Liver (tissue), 9 donors: ENCODE results near the gene SIPA1L3. TPM values are rescaled to one million over a fixed set of nuclear protein-coding genes. Genes with fewer than 3 reads are reported as not detected.
A peak's percentile ranks its signal among the peaks of the same experiment; 100 is the strongest.

ENCODE experiments used
- DNase-seq: peaks from one replicate; pipeline ENCODE4 v3.0.0-alpha.2; 2017; ENCODE audit warnings: low spot score
- H3K27ac ChIP-seq, 2 donors: one replicate each; pipeline ENCODE4 v1.7.0; 2013; ENCODE audit warnings: inconsistent platforms in 2 of 2, low read length in 2 of 2, control low read depth in 1 of 2, low read depth in 1 of 2, mild to moderate bottlenecking in 1 of 2
- H3K27me3 ChIP-seq, 4 donors: one replicate each; pipeline versions ENCODE4 v1.6.1 to v1.7.0; 2013; ENCODE audit warnings: low read length in 3 of 4, inconsistent platforms in 1 of 4, mild to moderate bottlenecking in 1 of 4, moderate library complexity in 1 of 4; ENCODE audit not compliant: control insufficient read depth in 4 of 4, insufficient read depth in 4 of 4
- H3K36me3 ChIP-seq, 4 donors: one replicate each; pipeline versions ENCODE4 v1.6.1 to v1.7.0; 2013; ENCODE audit warnings: low read length in 3 of 4, mild to moderate bottlenecking in 3 of 4, low read depth in 1 of 4, moderate library complexity in 1 of 4; ENCODE audit not compliant: control insufficient read depth in 4 of 4, insufficient read depth in 3 of 4
- H3K4me1 ChIP-seq, 4 donors: one replicate each; pipeline versions ENCODE4 v1.6.1 to v1.7.0; 2013; ENCODE audit warnings: low read length in 3 of 4, mild to moderate bottlenecking in 3 of 4, moderate library complexity in 1 of 4; ENCODE audit not compliant: control insufficient read depth in 4 of 4, insufficient read depth in 4 of 4
- H3K4me3 ChIP-seq, 3 donors: one replicate each; pipeline versions ENCODE4 v1.6.1 to v1.7.0; 2013; ENCODE audit warnings: low read length in 3 of 3, control low read depth in 1 of 3, low read depth in 1 of 3, mild to moderate bottlenecking in 1 of 3
- H3K9ac ChIP-seq, 2 donors: one replicate each; pipeline ENCODE4 v1.7.0; 2013; ENCODE audit warnings: low read length in 2 of 2, mild to moderate bottlenecking in 2 of 2, moderate library complexity in 2 of 2, control low read depth in 1 of 2, low read depth in 1 of 2
- H3K9me3 ChIP-seq, 4 donors: one replicate each; pipeline versions ENCODE4 v1.6.1 to v1.7.0; 2013; ENCODE audit warnings: low read length in 3 of 4; ENCODE audit not compliant: control insufficient read depth in 4 of 4
- ATF3 ChIP-seq: IDR thresholded peaks from 2 replicates; pipeline ENCODE4 v1.6.1; 2016; ENCODE audit warnings: antibody characterized with exemption
- CTCF ChIP-seq: fragments of 150-350 bp; IDR thresholded peaks from 2 replicates; pipeline ENCODE4 v1.5.1; 2017; ENCODE audit warnings: improper control_type of control experiment, low read depth, low read length; ENCODE audit not compliant: missing input control
- EGR1 ChIP-seq, 2 donors: IDR thresholded peaks; 2 replicates each; pipeline ENCODE4 v1.6.1; 2016 to 2018; ENCODE audit warnings: antibody characterized with exemption in 2 of 2, low read depth in 2 of 2
- FOXA1 ChIP-seq: IDR thresholded peaks from 2 replicates; pipeline ENCODE4 v1.6.1; 2016; ENCODE audit warnings: antibody characterized with exemption
- FOXA2 ChIP-seq: IDR thresholded peaks from 2 replicates; pipeline ENCODE4 v1.6.1; 2016; ENCODE audit warnings: antibody characterized with exemption
- JUND ChIP-seq, 2 donors: IDR thresholded peaks; 2 replicates each; pipeline ENCODE4 v1.6.1; 2016; ENCODE audit warnings: antibody characterized with exemption in 2 of 2
- NR2F2 ChIP-seq: IDR thresholded peaks from 2 replicates; pipeline ENCODE4 v1.6.1; 2016; ENCODE audit warnings: antibody characterized with exemption
- RAD21 ChIP-seq, 2 donors: IDR thresholded peaks; 2 replicates each; pipeline ENCODE4 v1.6.1; 2016; ENCODE audit warnings: antibody characterized with exemption in 2 of 2, mild to moderate bottlenecking in 2 of 2
- RXRA ChIP-seq, 2 donors: IDR thresholded peaks; 2 replicates each; pipeline ENCODE4 v1.6.1; 2017 to 2018; ENCODE audit warnings: antibody characterized with exemption in 2 of 2, mild to moderate bottlenecking in 1 of 2
- SP1 ChIP-seq: IDR thresholded peaks from 2 replicates; pipeline ENCODE4 v1.6.1; 2018; ENCODE audit warnings: antibody characterized with exemption, mild to moderate bottlenecking
- TAF1 ChIP-seq: conservative IDR thresholded peaks from 2 replicates; pipeline ENCODE4 v1.6.1; 2016; ENCODE audit warnings: antibody characterized with exemption, mild to moderate bottlenecking
- YY1 ChIP-seq: IDR thresholded peaks from 2 replicates; pipeline ENCODE4 v1.6.1; 2016; ENCODE audit warnings: antibody characterized with exemption, mild to moderate bottlenecking
- WGBS: extraction: QIAGEN DNeasy Blood & Tissue Kit; methylation state at CpG from one replicate; pipeline ENCODE4 v1.1.7; 2013; 5-methylcytosine and 5-hydroxymethylcytosine counted together
- polyA plus RNA-seq, 2 donors: library from polyadenylated mRNA; stranded (reverse) in 1 of 2; unstranded in 1 of 2; fragments of 200-250 nt in 1 of 2; fragments of >200 nt in 1 of 2; fragmentation: Nextera tagmentation in 1 of 2; extraction: Ambion mirVana in 1 of 2; gene quantifications; one replicate each; pipeline versions ENCODE4 v1.2.1 to v1.2.3, GENCODE V29; 2013 to 2015
- total RNA-seq, 2 donors: library from RNA; depleted of rRNA; stranded (reverse); fragments of >200 nt; gene quantifications; one replicate each; pipeline ENCODE4 v1.2.3, GENCODE V29; 2014
- TF ChIP-seq, protein P1 (sequence below): IDR thresholded peaks from 2 replicates; pipeline ENCODE4 v1.6.1; 2016; ENCODE audit warnings: antibody characterized with exemption
- TF ChIP-seq, protein P2 (sequence below): IDR thresholded peaks from 2 replicates; pipeline ENCODE4 v1.6.1; 2016; ENCODE audit warnings: antibody characterized with exemption, mild to moderate bottlenecking
- donor health status: healthy.
- donor health status: healthy.
- donor health status: healthy.
- donor health status: healthy.
- donor health status: healthy.

Gene SIPA1L3
- total and polyA plus RNA-seq, 4 donors, result 2.4 to 10.0 (median 4.4) TPM

GRCh38 chr19:38195237-38195636, 288.2 kb downstream of the SIPA1L3 start:
- 90% methylated on average over 10 of the region's 10 CpGs for WGBS
- Histone ChIP-seq H3K9me3 (no peaks in the 10 kb centered on the region), H3K9ac (no peak overlapping the region), H3K36me3 (peaks cover 0 to 12% (median under 1%) of the 10 kb centered on the region in 4 donors), H3K27ac (no peak overlapping the region), H3K4me3 (no peak overlapping the region), H3K27me3 (no peaks in the 10 kb centered on the region), H3K4me1 (no peaks in the 10 kb centered on the region)
- DNase-seq, result no peak
- TF ChIP-seq JUND (IDR thresholded peaks at IDR 0.05), result no peak
- no peak for TF ChIP-seq YY1
- no peak for TF ChIP-seq SP1
- no peak for TF ChIP-seq ATF3
- TF ChIP-seq CTCF, result no peak
- TF ChIP-seq TAF1, result no peak
- TF ChIP-seq, protein P1, sequence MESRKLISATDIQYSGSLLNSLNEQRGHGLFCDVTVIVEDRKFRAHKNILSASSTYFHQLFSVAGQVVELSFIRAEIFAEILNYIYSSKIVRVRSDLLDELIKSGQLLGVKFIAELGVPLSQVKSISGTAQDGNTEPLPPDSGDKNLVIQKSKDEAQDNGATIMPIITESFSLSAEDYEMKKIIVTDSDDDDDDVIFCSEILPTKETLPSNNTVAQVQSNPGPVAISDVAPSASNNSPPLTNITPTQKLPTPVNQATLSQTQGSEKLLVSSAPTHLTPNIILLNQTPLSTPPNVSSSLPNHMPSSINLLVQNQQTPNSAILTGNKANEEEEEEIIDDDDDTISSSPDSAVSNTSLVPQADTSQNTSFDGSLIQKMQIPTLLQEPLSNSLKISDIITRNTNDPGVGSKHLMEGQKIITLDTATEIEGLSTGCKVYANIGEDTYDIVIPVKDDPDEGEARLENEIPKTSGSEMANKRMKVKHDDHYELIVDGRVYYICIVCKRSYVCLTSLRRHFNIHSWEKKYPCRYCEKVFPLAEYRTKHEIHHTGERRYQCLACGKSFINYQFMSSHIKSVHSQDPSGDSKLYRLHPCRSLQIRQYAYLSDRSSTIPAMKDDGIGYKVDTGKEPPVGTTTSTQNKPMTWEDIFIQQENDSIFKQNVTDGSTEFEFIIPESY, result no peak
- no peak for TF ChIP-seq EGR1 (IDR thresholded peaks at IDR 0.05; ENCODE audit: low read depth in 2 of 2)
- TF ChIP-seq FOXA2, result no peak
- no peak for TF ChIP-seq FOXA1
- TF ChIP-seq RXRA (IDR thresholded peaks at IDR 0.05), result no peak
- no peak for TF ChIP-seq NR2F2
- TF ChIP-seq RAD21 (IDR thresholded peaks at IDR 0.05), result no peak

DNA sequence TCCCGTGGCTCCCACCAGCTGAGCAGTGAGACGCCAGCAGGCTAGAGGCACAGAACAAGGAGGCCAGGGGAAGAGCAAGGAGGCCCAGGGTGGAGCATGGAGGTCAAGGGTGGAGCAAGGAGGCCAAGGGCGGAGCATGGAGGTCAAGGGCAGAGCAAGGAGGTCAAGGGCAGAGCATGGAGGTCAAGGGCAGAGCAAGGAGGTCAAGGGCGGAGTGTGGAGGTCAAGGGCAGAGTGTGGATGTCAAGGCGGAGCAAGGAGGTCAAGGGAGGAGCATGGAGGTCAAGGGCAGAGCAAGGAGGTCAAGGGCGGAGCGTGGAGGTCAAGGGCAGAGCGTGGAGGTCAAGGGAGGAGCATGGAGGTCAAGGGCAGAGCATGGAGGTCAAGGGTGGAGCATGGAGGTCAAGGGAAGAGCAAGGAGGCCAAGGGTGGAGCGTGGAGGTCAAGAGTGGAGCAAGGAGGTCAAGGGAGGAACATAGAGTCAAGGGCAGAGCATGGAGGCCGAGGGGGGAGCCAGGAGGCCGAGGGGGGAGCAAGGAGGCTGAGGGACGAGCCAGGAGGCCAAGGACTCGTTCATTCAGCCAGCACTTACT, 289.3 kb downstream of the SIPA1L3 start:
- Histone ChIP-seq H3K4me1 (no peaks in the 10 kb centered on the region), H3K36me3 (peaks cover 0 to 14% (median 2%) of the 10 kb centered on the region in 4 donors), H3K27ac (no peak overlapping the region), H3K9ac (no peak overlapping the region), H3K9me3 (no peaks in the 10 kb centered on the region), H3K4me3 (no peak overlapping the region), H3K27me3 (no peaks in the 10 kb centered on the region)
- no peak for DNase-seq
- TF ChIP-seq, protein P2, sequence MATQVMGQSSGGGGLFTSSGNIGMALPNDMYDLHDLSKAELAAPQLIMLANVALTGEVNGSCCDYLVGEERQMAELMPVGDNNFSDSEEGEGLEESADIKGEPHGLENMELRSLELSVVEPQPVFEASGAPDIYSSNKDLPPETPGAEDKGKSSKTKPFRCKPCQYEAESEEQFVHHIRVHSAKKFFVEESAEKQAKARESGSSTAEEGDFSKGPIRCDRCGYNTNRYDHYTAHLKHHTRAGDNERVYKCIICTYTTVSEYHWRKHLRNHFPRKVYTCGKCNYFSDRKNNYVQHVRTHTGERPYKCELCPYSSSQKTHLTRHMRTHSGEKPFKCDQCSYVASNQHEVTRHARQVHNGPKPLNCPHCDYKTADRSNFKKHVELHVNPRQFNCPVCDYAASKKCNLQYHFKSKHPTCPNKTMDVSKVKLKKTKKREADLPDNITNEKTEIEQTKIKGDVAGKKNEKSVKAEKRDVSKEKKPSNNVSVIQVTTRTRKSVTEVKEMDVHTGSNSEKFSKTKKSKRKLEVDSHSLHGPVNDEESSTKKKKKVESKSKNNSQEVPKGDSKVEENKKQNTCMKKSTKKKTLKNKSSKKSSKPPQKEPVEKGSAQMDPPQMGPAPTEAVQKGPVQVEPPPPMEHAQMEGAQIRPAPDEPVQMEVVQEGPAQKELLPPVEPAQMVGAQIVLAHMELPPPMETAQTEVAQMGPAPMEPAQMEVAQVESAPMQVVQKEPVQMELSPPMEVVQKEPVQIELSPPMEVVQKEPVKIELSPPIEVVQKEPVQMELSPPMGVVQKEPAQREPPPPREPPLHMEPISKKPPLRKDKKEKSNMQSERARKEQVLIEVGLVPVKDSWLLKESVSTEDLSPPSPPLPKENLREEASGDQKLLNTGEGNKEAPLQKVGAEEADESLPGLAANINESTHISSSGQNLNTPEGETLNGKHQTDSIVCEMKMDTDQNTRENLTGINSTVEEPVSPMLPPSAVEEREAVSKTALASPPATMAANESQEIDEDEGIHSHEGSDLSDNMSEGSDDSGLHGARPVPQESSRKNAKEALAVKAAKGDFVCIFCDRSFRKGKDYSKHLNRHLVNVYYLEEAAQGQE, result no peak
- TF ChIP-seq RAD21 (IDR thresholded peaks at IDR 0.05) (no peak), NR2F2 (peak; percentile 89)
- WGBS, result 96% methylated on average over 13 of the region's 13 CpGs
